Measurements from ENCODE around the gene DNMT3A. TPM values are rescaled to one million over a fixed set of nuclear protein-coding genes. Genes with fewer than 3 reads are reported as not detected.

DNMT3A gene
- total RNA-seq, 1 donor from 2014 or later, result 25.3 TPM

DNA sequence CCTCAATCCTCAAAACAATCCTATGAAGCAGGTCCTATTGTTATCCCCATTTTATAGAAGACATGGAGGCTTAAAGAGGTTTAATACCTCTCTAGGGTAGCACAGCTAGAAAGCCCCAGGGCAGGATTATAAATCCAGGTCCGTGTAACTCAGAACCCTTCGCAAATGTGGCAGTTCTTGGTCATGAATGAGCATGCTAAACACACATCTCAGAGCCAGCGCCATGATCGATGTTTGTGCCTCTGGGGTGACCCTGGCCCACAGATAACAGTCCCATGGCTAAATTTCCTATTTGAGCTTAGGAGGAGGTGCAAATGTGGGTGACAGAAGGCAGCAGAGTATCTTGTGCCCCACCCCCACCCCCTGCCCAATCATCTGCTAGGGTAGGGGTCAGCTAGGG, 17.5 kb downstream of the DNMT3A start:
- no peaks in the 10 kb centered on the region for H3K36me3 ChIP-seq (ENCODE audit: control insufficient read depth, insufficient read depth, low read length)
- no peak for DNase-seq (ENCODE audit: low read depth)
- TF ChIP-seq CTCF (IDR thresholded peaks at IDR 0.05; ENCODE audit: insufficient read depth, low read length, poor library complexity, severe bottlenecking), result no peak
- H3K27me3 ChIP-seq (ENCODE audit: control insufficient read depth, insufficient read depth, low read length), result no peaks in the 10 kb centered on the region
- H3K4me3 ChIP-seq (ENCODE audit: low read depth, low read length), result no peak overlapping the region

DNA sequence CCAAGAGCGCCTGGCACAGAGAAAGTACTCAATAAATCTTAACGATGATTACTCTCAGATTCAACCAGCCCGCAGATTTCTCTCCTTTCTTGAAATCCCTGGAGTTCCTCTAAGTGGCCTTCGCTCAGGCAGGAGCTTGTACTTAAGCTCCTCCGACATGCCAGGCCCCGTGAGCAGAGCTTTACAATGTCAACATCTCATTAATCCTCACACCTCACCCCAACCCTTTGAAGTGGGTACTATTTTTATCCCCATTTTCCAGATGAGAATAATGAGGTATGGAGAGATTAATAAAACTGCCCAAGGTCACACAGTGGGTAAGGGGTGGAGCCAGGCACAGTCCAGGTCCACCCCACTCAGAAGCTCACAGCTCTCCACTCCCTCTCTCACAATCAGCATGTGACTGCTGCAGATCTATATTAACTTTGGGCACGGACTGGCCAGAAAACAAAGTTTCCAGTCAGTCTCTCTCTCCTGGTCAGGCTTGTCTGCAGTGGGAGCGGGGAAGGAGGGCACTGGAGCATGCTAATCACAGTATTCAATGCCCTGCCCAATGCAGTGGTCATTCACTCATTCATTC, 18.0 kb downstream of the DNMT3A start:
- Histone ChIP-seq H3K36me3 (ENCODE audit: control insufficient read depth, insufficient read depth, low read length) (no peaks in the 10 kb centered on the region), H3K27me3 (ENCODE audit: control insufficient read depth, insufficient read depth, low read length) (no peaks in the 10 kb centered on the region), H3K4me3 (ENCODE audit: low read depth, low read length) (no peak overlapping the region)
- TF ChIP-seq CTCF (IDR thresholded peaks at IDR 0.05; ENCODE audit: insufficient read depth, low read length, poor library complexity, severe bottlenecking), result no peak
- DNase-seq (ENCODE audit: low read depth), result no peak

- no peaks in the 10 kb centered on the region for H3K27me3 ChIP-seq (ENCODE audit: control insufficient read depth, insufficient read depth, low read length)
- no peak overlapping the region for H3K4me3 ChIP-seq (ENCODE audit: low read depth, low read length)
- H3K36me3 ChIP-seq (ENCODE audit: control insufficient read depth, insufficient read depth, low read length), result no peaks in the 10 kb centered on the region
- TF ChIP-seq CTCF (IDR thresholded peaks at IDR 0.05; ENCODE audit: insufficient read depth, low read length, poor library complexity, severe bottlenecking), result no peak
- no peak for DNase-seq (ENCODE audit: low read depth)
These were observed 18.6 kb downstream of the DNMT3A start for GRCh38 chr2:25323042-25323514.

GRCh38 chr2:25322312-25322711, 19.4 kb downstream of the DNMT3A start:
- TF ChIP-seq CTCF (IDR thresholded peaks at IDR 0.05; ENCODE audit: insufficient read depth, low read length, poor library complexity, severe bottlenecking), result no peak
- Histone ChIP-seq H3K4me3 (ENCODE audit: low read depth, low read length) (no peak overlapping the region), H3K36me3 (ENCODE audit: control insufficient read depth, insufficient read depth, low read length) (no peaks in the 10 kb centered on the region), H3K27me3 (ENCODE audit: control insufficient read depth, insufficient read depth, low read length) (no peaks in the 10 kb centered on the region)
- no peak for DNase-seq (ENCODE audit: low read depth)

- Histone ChIP-seq H3K4me3 (ENCODE audit: low read depth, low read length) (no peak overlapping the region), H3K27me3 (ENCODE audit: control insufficient read depth, insufficient read depth, low read length) (no peaks in the 10 kb centered on the region), H3K36me3 (ENCODE audit: control insufficient read depth, insufficient read depth, low read length) (no peaks in the 10 kb centered on the region)
- DNase-seq (ENCODE audit: low read depth), result no peak
- TF ChIP-seq CTCF (IDR thresholded peaks at IDR 0.05; ENCODE audit: insufficient read depth, low read length, poor library complexity, severe bottlenecking), result no peak
These were observed 21.6 kb downstream of the DNMT3A start for GRCh38 chr2:25320077-25320476.

GRCh38 chr2:25316101-25316500, 25.6 kb downstream of the DNMT3A start:
- no peaks in the 10 kb centered on the region for H3K36me3 ChIP-seq (ENCODE audit: control insufficient read depth, insufficient read depth, low read length)
- no peak for TF ChIP-seq CTCF (IDR thresholded peaks at IDR 0.05; ENCODE audit: insufficient read depth, low read length, poor library complexity, severe bottlenecking)
- H3K4me3 ChIP-seq (ENCODE audit: low read depth, low read length), result no peak overlapping the region
- no peaks in the 10 kb centered on the region for H3K27me3 ChIP-seq (ENCODE audit: control insufficient read depth, insufficient read depth, low read length)
- DNase-seq (ENCODE audit: low read depth), result no peak
